Neural progenitor cell (in vitro differentiated cells): ENCODE results near the gene CD300LF. TPM values are rescaled to one million over a fixed set of nuclear protein-coding genes. Genes with fewer than 3 reads are reported as not detected.
A peak's percentile ranks its signal among the peaks of the same experiment; 100 is the strongest.

ENCODE experiments used
- DNase-seq: peaks from one replicate; pipeline ENCODE4 v3.0.0-alpha.2; 2016; ENCODE audit warnings: low spot score
- H2AFZ ChIP-seq: fragments of 200-600 bp; sonication (generic); replicated peaks from 2 replicates; pipeline ENCODE4 v1.6.1; 2016; ENCODE audit warnings: antibody characterized with exemption
- H3F3A ChIP-seq: fragments of 200-600 bp; sonication (generic); 2 replicates; pipeline ENCODE4 v1.6.1; 2016; ENCODE audit warnings: antibody characterized with exemption, low read depth
- H3K27ac ChIP-seq: fragments of 200-600 bp; sonication (generic); 2 replicates; pipeline ENCODE4 v1.5.1; 2016; ENCODE audit warnings: mild to moderate bottlenecking
- H3K27me3 ChIP-seq: fragments of 200-600 bp; sonication (generic); 2 replicates; pipeline ENCODE4 v1.6.1; 2016; ENCODE audit warnings: mild to moderate bottlenecking, moderate library complexity
- H3K36me3 ChIP-seq: fragments of 200-600 bp; sonication (generic); 2 replicates; pipeline ENCODE4 v1.5.1; 2016
- H3K4me1 ChIP-seq: fragments of 200-600 bp; sonication (generic); 2 replicates; pipeline ENCODE4 v1.6.1; 2016; ENCODE audit warnings: mixed run types
- H3K4me2 ChIP-seq: fragments of 200-600 bp; sonication (generic); 2 replicates; pipeline ENCODE4 v1.6.1; 2016
- H3K4me3 ChIP-seq: fragments of 200-600 bp; sonication (generic); 2 replicates; pipeline ENCODE4 v1.5.1; 2016
- H3K79me2 ChIP-seq: fragments of 200-600 bp; sonication (generic); 2 replicates; pipeline ENCODE4 v1.6.1; 2016; ENCODE audit warnings: low read depth
- H3K9ac ChIP-seq: fragments of 200-600 bp; sonication (generic); 2 replicates; pipeline ENCODE4 v1.6.1; 2016
- H3K9me3 ChIP-seq: fragments of 200-600 bp; sonication (generic); 2 replicates; pipeline ENCODE4 v1.5.1; 2016; ENCODE audit warnings: low read depth
- H4K20me1 ChIP-seq: fragments of 200-600 bp; sonication (generic); 2 replicates; pipeline ENCODE4 v1.6.1; 2016; ENCODE audit warnings: low read depth
- H3K27ac Mint-ChIP-seq: 3 replicates; pipeline ENCODE4 v1.8.0; 2021; ENCODE audit warnings: mixed read lengths
- H3K27me3 Mint-ChIP-seq: 2 replicates; pipeline ENCODE4 v1.8.0; 2022; ENCODE audit warnings: low read depth, mild to moderate bottlenecking, inconsistent platforms, moderate library complexity, mixed read lengths; ENCODE audit not compliant: insufficient read depth
- H3K36me3 Mint-ChIP-seq: 3 replicates; pipeline ENCODE4 v1.8.0; 2021; ENCODE audit warnings: mixed read lengths
- H3K4me1 Mint-ChIP-seq: 3 replicates; pipeline ENCODE4 v1.8.0; 2021; ENCODE audit warnings: mixed read lengths
- H3K4me3 Mint-ChIP-seq: 3 replicates; pipeline ENCODE4 v1.8.0; 2021; ENCODE audit warnings: mild to moderate bottlenecking, moderate library complexity, mixed read lengths
- H3K9me3 Mint-ChIP-seq: 3 replicates; pipeline ENCODE4 v1.8.0; 2020; ENCODE audit warnings: mixed read lengths
- EZH2 ChIP-seq: fragments of 200-600 bp; sonication (generic); IDR thresholded peaks from 2 replicates; pipeline ENCODE4 v1.6.1; 2017; ENCODE audit warnings: antibody characterized with exemption, mild to moderate bottlenecking, moderate library complexity
- EZH2phosphoT487 ChIP-seq: fragments of 200-600 bp; sonication (generic); IDR thresholded peaks from 2 replicates; pipeline ENCODE4 v1.6.1; 2017; ENCODE audit warnings: antibody characterized with exemption
- total RNA-seq: library from RNA; depleted of rRNA; stranded (reverse); fragments of >200 nt; gene quantifications from 2 replicates; pipeline ENCODE4 v1.2.3, GENCODE V29; 2015; ENCODE audit warnings: low replicate concordance
- TF ChIP-seq, protein P1 (sequence below): fragments of 200-600 bp; sonication (generic); IDR thresholded peaks from 2 replicates; pipeline ENCODE4 v1.5.1; 2017; ENCODE audit warnings: antibody characterized with exemption, mild to moderate bottlenecking

The CD300LF gene
- total RNA-seq, 1 donor from 2014 or later, result not detected

DNA sequence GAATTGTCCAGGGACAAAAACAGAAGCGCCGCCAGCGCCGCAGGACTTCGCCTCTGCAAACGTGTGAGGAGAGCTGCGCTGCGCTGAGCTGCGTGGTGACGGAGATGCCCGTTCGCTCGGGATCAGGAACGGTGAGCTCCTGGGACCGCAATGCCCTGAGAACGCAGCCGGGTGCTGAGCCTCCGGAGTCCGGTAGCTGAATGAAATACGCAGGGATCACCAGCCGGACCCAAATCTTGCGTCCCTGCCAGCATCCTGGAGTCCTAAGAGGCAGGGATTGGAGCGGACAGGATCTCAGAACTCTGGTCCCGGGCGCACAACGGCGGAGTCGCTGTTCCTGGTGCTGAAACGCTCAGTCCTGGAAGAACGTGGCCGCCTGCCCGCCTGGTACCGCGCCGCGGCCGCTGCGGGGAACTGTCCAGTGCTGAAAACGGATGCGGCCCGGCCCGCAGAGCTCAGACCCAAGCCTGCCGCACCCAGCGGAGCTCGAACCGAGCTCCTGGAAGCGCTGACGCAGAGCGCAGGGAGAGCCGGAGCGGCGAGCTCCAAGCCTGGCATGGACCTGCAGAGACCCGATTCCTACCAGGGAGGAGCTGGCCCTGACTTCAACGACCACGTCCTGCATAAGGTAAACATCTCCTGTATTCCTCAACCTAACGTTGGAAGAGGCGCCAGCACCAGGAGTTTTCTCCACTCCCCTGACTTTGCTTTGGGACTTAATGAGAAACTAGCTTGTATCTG, 41.5 kb downstream of the CD300LF start:
- Histone ChIP-seq H3K4me3 (no peak overlapping the region), H3F3A (peaks cover 7% of the 10 kb centered on the region), H3K9me3 (no peaks in the 10 kb centered on the region), H3K4me2 (peak overlapping the region; percentile 63), H3K27ac (no peak overlapping the region), H3K9ac (no peak overlapping the region), H3K27me3 (peaks cover 99% of the 10 kb centered on the region), H3K4me1 (peaks cover 4% of the 10 kb centered on the region), H3K36me3 (no peaks in the 10 kb centered on the region), H2AFZ (no peak overlapping the region), H3K79me2 (no peaks in the 10 kb centered on the region), H4K20me1 (peaks cover 29% of the 10 kb centered on the region)
- TF ChIP-seq EZH2phosphoT487, result no peak
- TF ChIP-seq EZH2, result peak; percentile 65
- TF ChIP-seq, protein P1, sequence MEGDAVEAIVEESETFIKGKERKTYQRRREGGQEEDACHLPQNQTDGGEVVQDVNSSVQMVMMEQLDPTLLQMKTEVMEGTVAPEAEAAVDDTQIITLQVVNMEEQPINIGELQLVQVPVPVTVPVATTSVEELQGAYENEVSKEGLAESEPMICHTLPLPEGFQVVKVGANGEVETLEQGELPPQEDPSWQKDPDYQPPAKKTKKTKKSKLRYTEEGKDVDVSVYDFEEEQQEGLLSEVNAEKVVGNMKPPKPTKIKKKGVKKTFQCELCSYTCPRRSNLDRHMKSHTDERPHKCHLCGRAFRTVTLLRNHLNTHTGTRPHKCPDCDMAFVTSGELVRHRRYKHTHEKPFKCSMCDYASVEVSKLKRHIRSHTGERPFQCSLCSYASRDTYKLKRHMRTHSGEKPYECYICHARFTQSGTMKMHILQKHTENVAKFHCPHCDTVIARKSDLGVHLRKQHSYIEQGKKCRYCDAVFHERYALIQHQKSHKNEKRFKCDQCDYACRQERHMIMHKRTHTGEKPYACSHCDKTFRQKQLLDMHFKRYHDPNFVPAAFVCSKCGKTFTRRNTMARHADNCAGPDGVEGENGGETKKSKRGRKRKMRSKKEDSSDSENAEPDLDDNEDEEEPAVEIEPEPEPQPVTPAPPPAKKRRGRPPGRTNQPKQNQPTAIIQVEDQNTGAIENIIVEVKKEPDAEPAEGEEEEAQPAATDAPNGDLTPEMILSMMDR, result no peak
- Mint-ChIP-seq H3K4me3 (no peak overlapping the region), H3K4me1 (no peaks in the 10 kb centered on the region), H3K27ac (no peak overlapping the region), H3K9me3 (peaks cover 2% of the 10 kb centered on the region), H3K27me3 (peaks cover 39% of the 10 kb centered on the region), H3K36me3 (no peaks in the 10 kb centered on the region)
- peak; percentile 97 for DNase-seq

DNA sequence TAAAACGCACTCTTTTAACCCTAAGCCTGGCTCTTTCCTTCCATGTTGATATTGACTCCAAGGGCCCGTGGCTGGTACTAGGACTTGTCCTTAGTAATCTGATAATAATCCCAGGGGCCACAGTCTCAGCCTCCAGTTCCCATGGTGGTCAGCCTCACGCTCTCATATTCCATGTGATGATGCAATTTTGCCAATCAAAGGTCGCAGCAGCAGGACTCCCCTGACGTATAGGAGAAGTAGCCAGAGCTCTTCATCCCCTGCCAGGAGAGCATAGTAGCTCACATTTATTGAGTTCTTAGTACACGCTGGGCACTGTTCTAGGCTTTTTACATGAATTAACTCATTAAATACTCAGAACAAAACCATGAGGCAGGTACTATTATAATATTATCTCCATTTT, 42.4 kb downstream of the CD300LF start:
- Mint-ChIP-seq H3K27ac (no peak overlapping the region), H3K27me3 (peaks cover 41% of the 10 kb centered on the region), H3K9me3 (peaks cover 2% of the 10 kb centered on the region), H3K4me3 (peak overlapping the region; percentile 4), H3K36me3 (no peaks in the 10 kb centered on the region), H3K4me1 (no peaks in the 10 kb centered on the region)
- H3K27ac ChIP-seq, result no peak overlapping the region
- H3K4me1 ChIP-seq, result peaks cover 4% of the 10 kb centered on the region
- H3K9me3 ChIP-seq, result no peaks in the 10 kb centered on the region
- H4K20me1 ChIP-seq, result peaks cover 29% of the 10 kb centered on the region
- no peak overlapping the region for H3K4me2 ChIP-seq
- peaks cover 7% of the 10 kb centered on the region for H3F3A ChIP-seq
- H3K27me3 ChIP-seq, result peaks cover 99% of the 10 kb centered on the region
- H3K9ac ChIP-seq, result no peak overlapping the region
- no peak for DNase-seq
- no peak overlapping the region for H3K4me3 ChIP-seq
- TF ChIP-seq EZH2phosphoT487, result no peak
- TF ChIP-seq EZH2, result no peak
- TF ChIP-seq, protein P1, result no peak
- no peaks in the 10 kb centered on the region for H3K79me2 ChIP-seq
- no peaks in the 10 kb centered on the region for H3K36me3 ChIP-seq
- H2AFZ ChIP-seq, result no peak overlapping the region

DNA sequence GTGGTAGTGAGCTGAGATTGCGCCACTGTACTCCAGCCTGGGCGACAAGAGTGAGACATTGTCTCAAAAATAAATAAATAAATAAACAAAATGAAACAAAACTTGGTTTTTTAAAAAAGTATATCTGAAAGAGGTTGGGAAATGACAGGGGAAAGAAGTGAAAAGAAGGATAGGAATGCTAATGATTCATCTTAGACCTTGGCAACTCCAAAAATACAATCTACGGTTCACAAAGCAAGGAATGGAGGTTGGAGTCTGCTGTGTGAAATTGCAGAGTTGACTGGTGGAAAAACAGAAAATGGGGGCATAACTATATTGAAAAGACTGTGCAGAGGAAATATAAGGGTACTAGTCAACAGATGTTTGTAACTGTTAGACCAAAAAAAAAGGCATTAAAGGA, 49.2 kb downstream of the CD300LF start:
- TF ChIP-seq EZH2, result no peak
- no peak for TF ChIP-seq EZH2phosphoT487
- TF ChIP-seq, protein P1, result no peak
- Histone ChIP-seq H3K27ac (no peak overlapping the region), H3K4me1 (no peaks in the 10 kb centered on the region), H3K4me3 (no peak overlapping the region), H3K9me3 (no peaks in the 10 kb centered on the region), H3K4me2 (no peak overlapping the region), H2AFZ (no peak overlapping the region), H3K27me3 (peaks cover 60% of the 10 kb centered on the region), H3K79me2 (no peaks in the 10 kb centered on the region), H3K36me3 (no peaks in the 10 kb centered on the region), H3F3A (no peaks in the 10 kb centered on the region), H4K20me1 (no peaks in the 10 kb centered on the region), H3K9ac (no peak overlapping the region)
- Mint-ChIP-seq H3K9me3 (no peaks in the 10 kb centered on the region), H3K27ac (no peak overlapping the region), H3K36me3 (no peaks in the 10 kb centered on the region), H3K27me3 (peaks cover 34% of the 10 kb centered on the region), H3K4me1 (no peaks in the 10 kb centered on the region), H3K4me3 (no peak overlapping the region)
- DNase-seq, result no peak
